H1 (cell line): Measurements from ENCODE around the gene ZNF830. TPM values are rescaled to one million over a fixed set of nuclear protein-coding genes. Genes with fewer than 3 reads are reported as not detected.

Source experiments
- CTCF ChIA-PET: fragments of 300-600 bp; sonication (Branson Sonifier 250); formaldehyde crosslinking; loops from one replicate; lab custom pipeline; 2021; ENCODE audit not compliant: partially characterized antibody; lab: Charles Lee
- POLR2A ChIA-PET: fragments of 300-600 bp; sonication (Branson Sonifier 250); formaldehyde crosslinking; loops from one replicate; lab custom pipeline; 2021; ENCODE audit warnings: inconsistent platforms; ENCODE audit not compliant: partially characterized antibody; lab: Charles Lee
- DNase-seq, 2 experiments: peaks; one replicate each; pipeline versions ENCODE4 v3.0.0 to v3.0.0-alpha.2; 2010 to 2022; ENCODE audit warnings: low spot score in 2 of 2, low read depth in 1 of 2, mixed read lengths in 1 of 2
- FAIRE-seq: peaks from 2 replicates; lab custom pipeline; 2011; peaks lifted over from hg19 to GRCh38; lab: Jason Lieb, UNC
- H2AFZ ChIP-seq: 2 replicates; pipeline ENCODE4 v1.8.1; 2012; ENCODE audit warnings: low read length, inconsistent platforms
- H2AK5ac ChIP-seq: 2 replicates; pipeline ENCODE4 v1.6.1; 2013; ENCODE audit warnings: low read depth, low read length
- H2BK120ac ChIP-seq: replicated peaks from 2 replicates; pipeline ENCODE3; 2013; ENCODE audit warnings: low read depth, low read length, inconsistent platforms
- H2BK12ac ChIP-seq: 2 replicates; pipeline ENCODE4 v1.6.1; 2013; ENCODE audit warnings: low read depth, low read length
- H2BK15ac ChIP-seq: 2 replicates; pipeline ENCODE4 v1.6.1; 2013; ENCODE audit warnings: low read length
- H2BK20ac ChIP-seq: 2 replicates; pipeline ENCODE4 v1.6.1; 2013; ENCODE audit warnings: low read length
- H2BK5ac ChIP-seq: 2 replicates; pipeline ENCODE4 v1.6.1; 2013; ENCODE audit warnings: low read depth, low read length
- H3K14ac ChIP-seq: 2 replicates; pipeline ENCODE4 v1.6.1; 2013; ENCODE audit warnings: inconsistent platforms; ENCODE audit not compliant: insufficient read length
- H3K18ac ChIP-seq: 2 replicates; pipeline ENCODE4 v1.6.1; 2013; ENCODE audit warnings: low read length; ENCODE audit errors: extremely low read depth
- H3K23ac ChIP-seq: 2 replicates; pipeline ENCODE4 v1.6.1; 2013; ENCODE audit warnings: inconsistent platforms; ENCODE audit not compliant: insufficient read length
- H3K23me2 ChIP-seq: 2 replicates; pipeline ENCODE4 v1.6.1; 2013; ENCODE audit warnings: low read depth, low read length
- H3K27ac ChIP-seq: 2 replicates; pipeline ENCODE4 v1.6.1; 2011; ENCODE audit warnings: low read depth, low read length, inconsistent platforms
- H3K27me3 ChIP-seq, 4 experiments: replicated peaks in 1 of 4; 1 replicate in 1 of 4; 2 replicates in 3 of 4; pipeline versions ENCODE4 v1.6.1 to v1.8.1; 2011 to 2013; ENCODE audit warnings: low read length in 3 of 4, mild to moderate bottlenecking in 3 of 4, inconsistent platforms in 2 of 4, mixed read lengths in 2 of 4, moderate library complexity in 1 of 4; ENCODE audit not compliant: control insufficient read depth in 3 of 4, insufficient read depth in 3 of 4; ENCODE audit errors: extremely low read depth in 1 of 4
- H3K36me3 ChIP-seq, 4 experiments: 2 replicates each; pipeline versions ENCODE4 v1.6.1 to v1.8.1; 2011 to 2013; ENCODE audit warnings: mild to moderate bottlenecking in 4 of 4, low read length in 3 of 4, moderate library complexity in 2 of 4, control low read depth in 1 of 4, inconsistent platforms in 1 of 4; ENCODE audit not compliant: insufficient read depth in 4 of 4, control insufficient read depth in 2 of 4
- H3K4ac ChIP-seq: replicated peaks from 2 replicates; pipeline ENCODE3; 2013; ENCODE audit warnings: low read length, low read depth, mixed read lengths, inconsistent platforms; ENCODE audit not compliant: insufficient read length
- H3K4me1 ChIP-seq, 4 experiments: replicated peaks in 1 of 4; 1 replicate in 1 of 4; 2 replicates in 3 of 4; pipeline versions ENCODE4 v1.6.1 to v1.8.1; 2011 to 2013; ENCODE audit warnings: low read length in 3 of 4, inconsistent platforms in 2 of 4, mixed read lengths in 1 of 4; ENCODE audit not compliant: insufficient read depth in 4 of 4, control insufficient read depth in 3 of 4
- H3K4me2 ChIP-seq, 2 experiments: 2 replicates each; pipeline versions ENCODE4 v1.6.1 to v1.8.1; 2011 to 2013; ENCODE audit warnings: low read depth in 2 of 2, low read length in 2 of 2, control low read depth in 1 of 2, inconsistent platforms in 1 of 2, mild to moderate bottlenecking in 1 of 2; ENCODE audit not compliant: insufficient read depth in 1 of 2
- H3K4me3 ChIP-seq, 4 experiments: fragments of 200-600, 300-600 bp in 1 of 4; sonication (generic), shearing (Covaris generic), sonication (Bioruptor Twin) in 1 of 4; 2 replicates each; pipeline versions ENCODE4 v1.5.1 to v1.8.1; 2011 to 2016; ENCODE audit warnings: low read length in 4 of 4, low read depth in 3 of 4, control low read depth in 2 of 4, inconsistent platforms in 2 of 4, mild to moderate bottlenecking in 2 of 4, mixed read lengths in 1 of 4, moderate library complexity in 1 of 4; ENCODE audit not compliant: insufficient read depth in 2 of 4; ENCODE audit errors: extremely low read depth in 1 of 4
- H3K56ac ChIP-seq: replicated peaks from 2 replicates; pipeline ENCODE3; 2013; ENCODE audit warnings: low read depth, mild to moderate bottlenecking, mixed read lengths, low read length, inconsistent platforms; ENCODE audit not compliant: insufficient read length
- H3K79me1 ChIP-seq: 2 replicates; pipeline ENCODE4 v1.6.1; 2013; ENCODE audit warnings: low read depth, low read length, control low read depth
- H3K79me2 ChIP-seq, 2 experiments: 2 replicates each; pipeline versions ENCODE4 v1.6.1 to v1.8.1; 2012 to 2013; ENCODE audit warnings: low read length in 2 of 2, mild to moderate bottlenecking in 2 of 2, inconsistent platforms in 1 of 2; ENCODE audit not compliant: insufficient read depth in 2 of 2, control insufficient read depth in 1 of 2
- H3K9ac ChIP-seq, 4 experiments: replicated peaks in 1 of 4; 1 replicate in 1 of 4; 2 replicates in 3 of 4; pipeline versions ENCODE4 v1.6.1 to v1.8.1; 2011 to 2013; ENCODE audit warnings: low read depth in 3 of 4, low read length in 3 of 4, control low read depth in 2 of 4, mild to moderate bottlenecking in 2 of 4, moderate library complexity in 2 of 4, inconsistent platforms in 1 of 4; ENCODE audit errors: extremely low read depth in 1 of 4
- H3K9me3 ChIP-seq, 2 experiments: 2 replicates each; pipeline versions ENCODE4 v1.6.1 to v1.8.1; 2012 to 2013; ENCODE audit warnings: mild to moderate bottlenecking in 2 of 2, moderate library complexity in 2 of 2, control low read depth in 1 of 2, inconsistent platforms in 1 of 2, low read depth in 1 of 2, low read length in 1 of 2, mixed read lengths in 1 of 2; ENCODE audit not compliant: insufficient read depth in 2 of 2
- H4K20me1 ChIP-seq, 2 experiments: replicated peaks in 1 of 2; 2 replicates each; pipeline versions ENCODE3 to v1.8.1; 2011 to 2013; ENCODE audit warnings: inconsistent platforms in 2 of 2, low read length in 2 of 2, mild to moderate bottlenecking in 1 of 2; ENCODE audit not compliant: insufficient read depth in 2 of 2, control insufficient read depth in 1 of 2
- H4K5ac ChIP-seq: 2 replicates; pipeline ENCODE4 v1.6.1; 2013; ENCODE audit warnings: low read length, low read depth, mixed read lengths, inconsistent platforms; ENCODE audit not compliant: insufficient read length
- H4K8ac ChIP-seq: 2 replicates; pipeline ENCODE4 v1.8.0; 2013; ENCODE audit warnings: mild to moderate bottlenecking, moderate library complexity, low read length, inconsistent platforms; ENCODE audit not compliant: insufficient read depth; ENCODE audit errors: extremely low read depth
- H4K91ac ChIP-seq: replicated peaks from 2 replicates; pipeline ENCODE3; 2013; ENCODE audit warnings: low read length, mixed read lengths, inconsistent platforms; ENCODE audit not compliant: insufficient read length
- CHD2 ChIP-seq: IDR thresholded peaks from 2 replicates; pipeline ENCODE4 v1.6.1; 2012; ENCODE audit warnings: low read length, improper control_type of control experiment
- POLR2A ChIP-seq, 2 experiments: IDR thresholded peaks; 1 replicate in 1 of 2; 2 replicates in 1 of 2; pipeline ENCODE4 v1.6.1; 2011; ENCODE audit warnings: low read depth in 2 of 2, low read length in 2 of 2, mild to moderate bottlenecking in 2 of 2; ENCODE audit errors: control extremely low read depth in 1 of 2
- SIN3A ChIP-seq, 2 experiments: IDR thresholded peaks in 1 of 2; conservative IDR thresholded peaks in 1 of 2; 2 replicates each; pipeline ENCODE4 v1.6.1; 2011 to 2012; ENCODE audit warnings: low read length in 2 of 2, improper control_type of control experiment in 1 of 2, low read depth in 1 of 2, mild to moderate bottlenecking in 1 of 2
- SIRT6 ChIP-seq: IDR thresholded peaks from one replicate; pipeline ENCODE4 v1.7.1; 2012; ENCODE audit warnings: low read length, inconsistent platforms
- WGBS, 2 experiments: shearing (Covaris generic) in 1 of 2; methylation state at CpG; one replicate each; pipeline versions ENCODE4 v1.1.6 to v1.1.7; 2013 to 2015; ENCODE audit warnings: low lambda C conversion rate in 2 of 2, mixed read lengths in 2 of 2, inconsistent platforms in 1 of 2, low coverage in 1 of 2, missing lambda C conversion rate in 1 of 2; ENCODE audit not compliant: insufficient replicate concordance in 2 of 2, insufficient coverage in 1 of 2, insufficient read length in 1 of 2; ENCODE audit errors: extremely low coverage in 1 of 2, missing lambda C conversion rate in 1 of 2; 5-methylcytosine and 5-hydroxymethylcytosine counted together
- polyA plus RNA-seq, 7 experiments: library from polyadenylated mRNA; depleted of rRNA in 3 of 7; stranded (reverse) in 5 of 7; unstranded in 2 of 7; fragments of >200 nt in 5 of 7; fragments of 200-250 nt in 2 of 7; gene quantifications; 1 replicate in 5 of 7; 2 replicates in 1 of 7; 4 replicates in 1 of 7; pipeline versions ENCODE4 v1.2.1 to v1.2.3, GENCODE V29; 2011 to 2013; ENCODE audit warnings: missing spikeins in 2 of 7, mixed read lengths in 2 of 7
- total RNA-seq: library from RNA; stranded (reverse); fragmentation: NEBNext Ultra II Directional; extraction: Animal tissue kit (Norgen Biotek cat#: 25700); gene quantifications from 2 replicates; pipeline ENCODE4 v1.2.1, GENCODE V29; 2021

The ZNF830 gene
- total and polyA plus RNA-seq, 2 of the 8 experiments (the other 6 are each of a cell fraction or from before 2014, with no cell fraction given), result 4.2 to 19.9 TPM

- no peak overlapping the region for H3K56ac ChIP-seq
- no peaks in the 10 kb centered on the region for H3K4me1 ChIP-seq
- FAIRE-seq (no peak), DNase-seq (no peak)
- no peak overlapping the region for H2BK5ac ChIP-seq
- no peak overlapping the region for H4K91ac ChIP-seq
- no peaks in the 10 kb centered on the region for H3K27me3 ChIP-seq
- WGBS, 2 experiments, result 96% methylated on average over 6 of the region's 6 CpGs; no CpG with 5 or more reads in 1 of the 2 experiments
- CTCF ChIA-PET, result interaction anchor here (0.5 to 3.3 kb wide), 7 partner anchors 9 to 261 kb away, joined by 3 to 12 read pairs (median 4); partner anchors contain the start of genes RAD51D and RFFL
- H2BK120ac ChIP-seq, result no peak overlapping the region
- H4K20me1 ChIP-seq, result peaks cover 8 to 13% of the 10 kb centered on the region in 2 experiments
- H3K9me3 ChIP-seq, result no peaks in the 10 kb centered on the region
- no peak overlapping the region for H4K8ac ChIP-seq
- no peak overlapping the region for H3K9ac ChIP-seq
- peaks cover 2% of the 10 kb centered on the region; the same call in 1 of the 2 replicates for H3K79me1 ChIP-seq
- H4K5ac ChIP-seq, result no peak overlapping the region
- no peak overlapping the region for H2BK15ac ChIP-seq
- H2BK20ac ChIP-seq, result no peak overlapping the region
- POLR2A ChIA-PET, result interaction anchor here (0.7 to 6.3 kb wide), 8 partner anchors 7 to 140 kb away, joined by 3 to 44 read pairs (median 4); partner anchors contain the start of genes CCT6B, LIG3, RAD51D and ZNF830
- no peak overlapping the region for H2AK5ac ChIP-seq
- no peak overlapping the region for H2AFZ ChIP-seq
- no peak overlapping the region for H3K18ac ChIP-seq
- peaks cover 0 to 6% of the 10 kb centered on the region in 2 experiments; a peak in 1 of 4 replicates for H3K79me2 ChIP-seq
- no peak overlapping the region for H3K4me2 ChIP-seq
- TF ChIP-seq SIN3A (conservative IDR thresholded peaks at IDR 0.05 in 1 of 2, IDR thresholded peaks at IDR 0.05 in 1 of 2; ENCODE audit: low read depth in 1 of 2, low read length in 2 of 2), result no peak
- TF ChIP-seq SIRT6, result no peak
- TF ChIP-seq POLR2A (IDR thresholded peaks at IDR 0.05; ENCODE audit: control extremely low read depth in 1 of 2, low read depth in 2 of 2, low read length in 2 of 2), result no peak
- TF ChIP-seq CHD2, result no peak
- H3K27ac ChIP-seq, result no peak overlapping the region
- no peak overlapping the region for H3K23ac ChIP-seq
- no peak overlapping the region for H3K14ac ChIP-seq
- peaks cover 49 to 92% (median 81%) of the 10 kb centered on the region in 4 experiments for H3K36me3 ChIP-seq
- H2BK12ac ChIP-seq, result no peak overlapping the region
- H3K4ac ChIP-seq, result no peak overlapping the region
- no peaks in the 10 kb centered on the region for H3K23me2 ChIP-seq
- no peak overlapping the region for H3K4me3 ChIP-seq
These were observed 29.6 kb downstream of the ZNF830 start for GRCh38 chr17:34990921-34991365.
